Activated CD8-positive, alpha-beta memory T cell treated with anti-CD3 and anti-CD28 coated beads for 48 hours (primary cell): Measurements from ENCODE around the gene XPR1.
"Not testable (repeated sequence)": the region's sequence is repeated elsewhere in the genome, so short reads cannot be mapped to it uniquely, and the experiment has no call there.

Source experiments
- DNase-seq, 3 experiments: peaks; one replicate each; pipeline ENCODE4 v3.0.0-alpha.2; 2020; ENCODE audit warnings: low read depth in 2 of 3, low spot score in 2 of 3

The XPR1 gene

DNA sequence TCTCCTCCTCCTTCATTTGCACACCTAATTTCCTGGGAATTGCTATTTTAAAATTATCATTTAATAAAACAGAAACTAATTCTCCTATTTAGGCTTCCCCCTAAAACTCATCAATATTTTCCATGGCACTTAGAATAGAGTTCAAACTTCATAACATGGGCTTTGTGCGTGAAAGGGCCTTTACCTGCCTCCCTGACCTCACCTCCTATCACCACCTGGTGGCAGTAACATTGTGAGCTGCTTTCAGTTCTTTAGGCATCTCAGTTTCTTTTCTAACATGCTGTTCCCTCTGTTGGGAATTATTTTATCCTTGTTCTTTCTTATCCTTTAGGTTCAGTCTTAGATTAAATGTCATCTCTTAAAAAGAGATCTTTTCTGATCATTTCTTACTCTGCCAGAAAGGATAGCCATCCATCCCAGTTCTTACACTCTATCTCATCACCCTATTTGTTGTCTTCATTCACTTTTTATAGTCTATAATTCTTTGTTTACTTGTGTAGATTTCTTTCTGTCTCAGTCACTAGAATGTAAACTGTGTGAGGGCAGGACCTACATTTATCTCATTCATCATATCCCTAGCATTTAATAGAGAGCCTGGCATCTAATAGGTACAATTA, 147.1 kb downstream of the XPR1 start:
- DNase-seq = no peak

DNA sequence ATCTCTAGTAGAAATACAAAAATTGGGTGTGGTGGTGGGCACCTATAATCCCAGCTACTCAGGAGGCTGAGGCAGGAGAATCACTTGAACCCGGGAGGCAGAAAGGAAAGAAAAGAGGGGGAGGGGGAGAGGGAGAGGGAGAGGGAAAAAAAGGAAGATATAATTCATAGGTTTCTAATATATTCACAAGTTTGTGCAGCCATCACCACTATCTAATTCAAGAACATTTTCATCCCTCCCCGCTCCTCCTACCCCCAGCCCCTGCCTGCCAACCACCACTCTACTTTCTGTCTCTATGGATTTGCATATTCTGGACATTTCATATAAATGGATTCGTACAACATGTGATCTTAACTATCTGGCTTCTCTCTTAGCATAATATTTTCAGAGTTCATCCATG, 147.8 kb downstream of the XPR1 start:
- no peak for DNase-seq

DNA sequence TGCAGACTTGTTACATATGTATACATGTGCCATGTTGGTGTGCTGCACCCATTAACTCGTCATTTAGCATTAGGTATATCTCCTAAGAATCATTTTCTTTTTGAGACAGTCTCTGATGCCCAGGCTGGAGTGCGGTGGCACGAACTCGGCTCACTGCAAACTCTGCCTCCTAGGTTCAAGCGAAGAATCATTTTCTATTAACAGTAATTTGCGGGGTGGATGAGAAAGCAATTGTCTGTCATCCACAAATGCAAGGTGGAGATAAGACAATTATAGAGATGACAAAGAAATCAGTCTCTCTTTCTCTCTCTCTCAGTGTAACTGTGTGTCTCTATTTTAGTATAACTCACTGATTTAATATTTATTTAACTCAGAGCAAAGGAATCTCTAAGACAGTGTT, 149.9 kb downstream of the XPR1 start:
- DNase-seq = no peak

DNA sequence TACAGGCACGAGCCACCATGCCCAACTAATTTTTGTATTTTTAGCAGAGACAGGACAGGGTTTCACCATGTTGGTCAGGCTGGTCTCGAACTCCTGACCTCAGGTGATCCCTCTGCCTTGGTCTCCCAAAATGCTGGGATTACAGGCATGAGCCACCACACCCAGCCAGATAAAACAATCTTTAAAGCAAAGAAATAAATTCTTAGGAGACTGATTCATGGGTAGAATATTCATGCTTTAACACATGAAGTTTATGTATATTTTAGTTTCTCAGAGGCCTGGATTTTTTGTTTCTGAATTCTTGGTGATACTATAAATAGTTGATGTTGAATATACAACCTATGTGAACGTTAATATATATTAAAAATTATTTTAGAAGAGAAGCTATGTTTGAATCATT, 153.5 kb downstream of the XPR1 start:
- DNase-seq = no peak

DNA sequence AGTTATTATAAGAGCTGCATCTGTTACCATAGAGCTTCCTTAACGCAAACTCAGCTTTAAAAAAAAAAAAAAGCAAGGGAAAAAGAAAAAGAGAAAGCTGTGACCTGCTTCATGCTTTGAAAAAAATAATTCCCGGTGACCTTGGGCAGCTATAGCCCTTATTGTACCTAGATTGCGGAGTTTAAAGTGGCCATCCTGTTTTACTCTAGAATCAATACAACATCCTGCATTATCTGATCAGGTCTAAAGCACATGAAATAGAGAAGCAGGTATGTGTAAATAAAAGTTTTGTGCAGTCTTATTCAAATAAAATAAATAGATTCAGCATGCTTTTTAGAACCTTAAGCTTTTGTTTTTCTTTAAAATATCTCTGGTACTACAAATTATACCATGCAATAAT, 154.1 kb downstream of the XPR1 start:
- DNase-seq = no peak

DNA sequence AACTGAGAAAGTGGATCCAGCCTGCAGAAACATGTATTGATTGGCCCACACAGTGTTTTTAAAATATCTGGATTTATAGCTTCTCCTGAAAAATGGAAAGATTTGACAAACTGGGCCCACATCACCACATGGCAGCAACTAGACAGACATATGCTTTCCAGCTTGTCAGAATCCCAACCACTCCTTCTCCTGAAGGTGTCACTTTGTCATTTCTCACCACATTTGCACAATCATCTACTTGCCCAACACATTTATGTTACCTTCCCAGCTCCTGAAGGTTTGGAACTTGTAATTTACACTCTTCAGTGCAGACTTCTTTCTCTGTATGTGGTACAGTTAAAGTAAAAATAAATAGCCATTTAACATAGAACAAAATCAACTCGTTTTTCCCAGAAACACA, 154.8 kb downstream of the XPR1 start:
- no peak for DNase-seq

DNA sequence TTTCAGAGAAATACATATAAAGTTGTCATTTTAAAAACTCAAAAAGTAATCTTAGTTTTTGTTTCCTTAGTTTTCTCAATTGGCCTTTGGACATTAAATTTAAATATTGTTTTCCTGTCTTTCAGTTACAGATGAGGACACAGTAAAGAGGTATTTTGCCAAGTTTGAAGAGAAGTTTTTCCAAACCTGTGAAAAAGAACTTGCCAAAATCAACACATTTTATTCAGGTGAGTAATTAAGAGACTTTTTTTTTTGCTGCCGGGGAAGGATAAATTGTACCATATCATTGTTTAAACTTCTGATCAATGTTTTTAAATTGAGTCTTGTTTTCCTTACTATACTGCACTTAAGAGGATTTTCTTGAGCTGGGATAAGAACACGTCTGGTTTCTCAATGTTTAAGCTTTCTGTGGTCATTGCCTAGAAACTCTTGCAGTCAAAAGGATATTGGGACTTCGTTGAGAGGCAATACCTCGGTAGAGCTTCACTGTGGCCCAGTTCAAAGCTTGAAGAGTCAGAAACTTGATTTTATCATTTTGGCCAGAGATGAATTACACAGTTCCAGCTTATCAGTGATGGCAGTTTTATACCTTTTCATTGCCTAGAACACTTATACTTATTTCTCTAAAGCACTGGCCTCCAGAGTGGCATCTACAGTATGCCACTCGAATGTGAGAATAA, 155.9 kb downstream of the XPR1 start:
- no peak for DNase-seq

DNA sequence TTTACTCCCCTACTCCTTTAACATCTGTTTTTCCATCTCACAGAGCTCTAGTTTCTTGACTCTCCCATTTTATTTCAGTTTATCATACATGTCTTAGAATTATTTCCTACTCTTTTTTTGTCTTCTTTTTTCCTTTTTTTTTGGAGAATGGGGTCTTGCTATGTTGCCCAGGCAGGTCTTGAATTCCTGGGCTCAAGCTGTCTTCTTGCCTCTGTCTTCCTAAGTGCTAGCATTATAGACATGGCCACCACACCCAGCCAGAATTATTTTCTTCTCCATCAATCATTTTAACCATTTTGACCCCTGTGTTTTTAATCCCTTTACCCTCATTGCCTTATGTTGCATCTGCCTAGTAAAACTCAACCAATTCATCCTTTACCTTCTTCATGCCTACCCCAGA, 157.6 kb downstream of the XPR1 start:
- DNase-seq = no peak

DNA sequence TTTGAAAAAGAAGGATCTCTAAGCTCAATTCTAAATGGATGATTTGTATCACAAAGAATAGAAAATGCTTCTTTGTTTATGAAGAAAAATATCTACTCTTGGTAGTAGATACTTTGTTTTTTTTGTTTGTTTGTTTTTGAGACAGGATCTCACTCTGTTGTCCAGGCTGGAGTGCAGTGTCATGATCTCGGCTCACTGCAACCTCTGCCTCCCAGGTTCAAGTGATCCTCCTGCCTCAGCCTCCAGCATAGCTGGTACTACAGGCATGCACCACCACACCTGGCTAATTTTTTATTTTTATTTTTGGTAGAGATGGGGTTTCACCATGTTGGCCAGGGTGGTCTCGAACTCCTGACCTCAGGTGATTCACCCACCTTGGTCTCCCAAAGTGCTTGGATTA, 159.3 kb downstream of the XPR1 start:
- DNase-seq = not testable (repeated sequence)

DNA sequence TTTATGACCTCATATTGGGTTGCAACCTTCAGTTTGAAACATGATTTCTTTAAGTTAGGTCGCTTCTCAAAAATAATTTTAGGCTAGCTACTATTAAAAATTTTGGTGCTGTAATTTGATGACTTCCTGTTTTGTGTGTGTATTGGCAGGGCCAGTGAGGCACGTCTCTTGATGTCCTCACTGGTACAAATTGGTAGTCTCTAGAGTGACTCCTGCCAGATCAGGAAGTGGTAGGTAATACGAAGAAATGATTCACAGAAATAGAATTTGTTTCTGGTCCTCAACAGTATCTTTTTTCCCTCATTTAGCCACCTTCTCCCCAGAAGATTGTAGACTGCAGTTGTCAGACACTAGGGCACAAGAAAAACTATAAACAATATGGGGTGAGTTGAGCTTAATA, 160.0 kb downstream of the XPR1 start:
- no peak for DNase-seq

DNA sequence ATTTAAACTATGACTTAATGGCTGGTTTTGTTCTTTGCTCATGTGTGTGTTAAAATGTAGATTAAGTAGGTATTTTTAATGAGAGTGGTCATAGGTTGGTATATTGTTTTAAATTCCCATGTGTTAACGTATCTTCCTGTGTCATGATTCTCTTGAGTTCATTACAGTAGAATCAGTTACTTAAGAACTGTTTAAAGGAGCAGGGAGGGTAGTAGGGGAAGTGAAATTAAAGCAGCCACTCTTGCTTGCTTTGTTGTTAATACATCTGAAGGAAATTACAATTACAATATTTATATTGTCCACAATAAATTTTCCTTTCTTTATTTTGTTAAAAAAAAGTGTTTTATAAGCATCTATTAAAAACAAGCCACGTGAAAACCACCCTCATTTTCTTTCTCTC, 161.6 kb downstream of the XPR1 start:
- DNase-seq = no peak

DNA sequence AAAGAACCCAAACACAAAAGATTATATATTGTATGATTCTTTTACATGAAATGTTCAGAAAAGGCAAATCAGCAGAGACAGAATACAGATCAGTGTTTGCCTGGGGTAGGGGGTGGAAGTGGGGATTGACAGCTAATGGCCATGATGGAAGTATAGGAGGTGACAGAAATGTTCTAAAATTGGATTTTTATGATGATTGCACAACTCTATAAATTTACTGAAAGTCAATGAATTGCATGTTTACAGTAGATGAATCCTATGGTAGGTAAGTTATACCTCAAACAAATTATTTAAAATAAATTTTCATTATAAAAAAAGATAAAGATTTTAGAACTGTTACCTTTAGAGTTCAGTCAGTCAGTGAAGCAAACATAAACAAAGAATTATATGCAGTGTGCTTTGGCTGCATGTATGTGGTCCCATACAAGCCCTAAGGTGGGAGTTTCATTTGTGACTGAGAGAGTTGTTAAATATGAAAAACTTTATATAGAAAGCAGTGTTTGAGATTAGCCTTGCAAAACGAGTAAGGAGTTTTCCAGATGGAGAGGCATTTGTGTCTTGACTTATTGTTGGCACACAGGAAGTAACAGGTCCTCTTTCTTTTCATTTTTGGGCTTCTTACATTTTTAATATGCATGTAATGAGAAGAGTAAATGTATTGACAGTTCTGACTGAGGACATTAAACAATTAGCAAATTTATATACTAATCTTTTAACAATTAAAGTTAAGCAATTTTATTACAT, 165.2 kb downstream of the XPR1 start:
- no peak for DNase-seq

DNA sequence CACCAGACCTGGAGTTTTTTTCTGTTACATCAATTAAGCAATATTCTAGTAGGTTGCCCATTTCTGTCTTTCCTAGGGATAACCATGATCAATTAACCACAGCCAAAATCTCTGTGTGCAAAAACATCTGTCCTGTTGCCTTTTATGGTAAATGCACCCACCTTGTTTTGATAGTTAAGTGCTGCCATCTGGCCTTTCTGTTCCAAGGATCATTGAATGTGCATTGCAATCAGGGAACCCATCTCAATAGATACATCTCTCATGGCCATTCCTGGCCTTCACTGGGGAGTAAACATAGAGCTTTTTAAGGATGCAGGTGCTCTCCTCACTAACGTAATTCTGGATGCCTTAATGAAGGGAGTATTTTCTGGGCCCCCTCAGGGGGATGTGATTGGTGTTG, 169.1 kb downstream of the XPR1 start:
- DNase-seq = no peak

DNA sequence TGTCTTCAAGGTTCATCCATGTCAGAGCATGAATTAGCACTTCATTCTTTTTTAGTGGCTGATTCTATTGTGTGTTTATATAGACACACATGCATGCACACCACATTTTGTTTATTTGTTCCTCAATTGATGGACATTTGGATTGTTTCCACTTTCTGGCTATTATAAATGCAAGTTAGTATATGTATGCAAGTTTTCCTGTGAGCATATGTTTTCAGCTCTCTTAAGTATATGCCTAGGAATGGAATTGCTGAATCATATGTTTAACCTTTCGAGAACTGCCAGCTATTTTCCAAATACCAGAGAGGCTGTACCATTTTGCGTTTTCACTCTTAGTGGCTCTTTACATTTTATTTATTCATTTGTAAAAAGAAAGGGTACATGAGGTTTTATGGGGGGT, 171.0 kb downstream of the XPR1 start:
- no peak for DNase-seq

DNA sequence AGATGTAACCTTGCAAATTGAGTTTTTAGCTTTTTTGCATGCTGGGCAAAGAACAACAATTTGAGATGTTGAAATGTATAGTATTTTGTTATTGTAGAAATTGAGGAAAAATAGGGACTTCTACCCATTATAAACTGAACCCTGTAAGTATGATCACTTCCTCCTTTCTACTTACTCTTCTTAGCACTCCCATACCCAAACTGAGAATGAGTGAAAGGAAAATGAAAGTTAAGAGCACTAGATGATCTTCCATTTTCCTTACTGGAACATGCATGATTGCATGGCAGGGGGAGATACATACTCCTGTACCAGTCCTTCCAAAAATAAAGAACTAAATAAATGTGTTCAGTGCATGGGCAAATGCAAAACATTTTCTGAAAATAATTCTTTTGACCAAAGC, 173.5 kb downstream of the XPR1 start:
- DNase-seq = no peak

DNA sequence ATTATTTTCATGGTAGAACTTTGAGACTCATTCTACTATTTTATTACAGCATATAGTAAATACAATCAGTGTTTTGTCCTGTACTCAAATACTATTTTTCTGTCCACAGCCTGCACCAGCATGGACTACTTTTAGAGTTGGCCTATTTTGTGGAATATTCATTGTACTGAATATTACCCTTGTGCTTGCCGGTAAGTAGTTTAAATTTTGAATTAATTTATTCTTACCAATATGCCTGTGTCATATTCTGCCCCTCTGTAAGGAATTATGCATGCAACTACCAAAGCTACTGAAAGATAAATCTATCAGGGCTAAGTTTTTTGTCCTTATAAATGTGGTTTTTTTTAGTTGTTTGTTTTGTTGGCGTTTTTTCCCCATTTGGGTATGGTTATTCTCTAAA, 179.5 kb downstream of the XPR1 start:
- no peak for DNase-seq

DNA sequence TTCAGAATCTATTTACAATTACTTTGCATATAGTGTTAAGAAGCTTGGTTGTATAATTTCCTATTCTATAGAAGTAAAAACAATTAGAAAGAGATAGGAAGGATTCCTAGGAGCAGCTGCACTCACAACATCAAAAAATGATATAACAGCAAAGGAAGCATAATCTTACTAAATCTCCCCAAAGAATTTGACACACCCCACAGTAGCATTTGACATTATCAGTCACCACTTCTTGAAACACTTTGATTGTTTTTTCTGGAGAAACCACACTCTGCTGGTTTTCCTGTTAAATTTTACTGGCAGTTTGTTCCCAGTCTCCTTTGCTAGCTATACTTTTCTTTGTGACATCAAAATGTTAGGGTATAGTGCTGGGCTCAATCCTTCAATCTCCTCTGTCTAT, 180.1 kb downstream of the XPR1 start:
- DNase-seq = no peak

DNA sequence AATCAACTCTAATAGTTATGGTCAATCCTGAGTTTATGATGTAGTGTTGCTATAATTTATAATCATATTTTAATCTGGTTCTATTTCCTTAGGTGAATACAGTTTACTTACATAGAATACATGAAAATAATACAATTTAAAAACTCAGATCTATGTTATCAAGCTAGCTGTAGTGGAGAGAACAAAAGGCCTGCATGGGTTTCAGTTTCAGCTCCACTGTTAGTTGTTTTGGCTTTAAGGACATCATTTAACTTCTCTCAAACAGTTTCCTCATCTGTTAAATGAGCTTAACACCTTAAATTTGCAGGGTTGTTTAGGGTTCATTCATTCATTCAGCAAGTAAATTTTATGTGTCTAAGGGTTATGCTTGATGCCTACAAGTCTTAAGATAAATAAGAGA, 182.4 kb downstream of the XPR1 start:
- DNase-seq = no peak

DNA sequence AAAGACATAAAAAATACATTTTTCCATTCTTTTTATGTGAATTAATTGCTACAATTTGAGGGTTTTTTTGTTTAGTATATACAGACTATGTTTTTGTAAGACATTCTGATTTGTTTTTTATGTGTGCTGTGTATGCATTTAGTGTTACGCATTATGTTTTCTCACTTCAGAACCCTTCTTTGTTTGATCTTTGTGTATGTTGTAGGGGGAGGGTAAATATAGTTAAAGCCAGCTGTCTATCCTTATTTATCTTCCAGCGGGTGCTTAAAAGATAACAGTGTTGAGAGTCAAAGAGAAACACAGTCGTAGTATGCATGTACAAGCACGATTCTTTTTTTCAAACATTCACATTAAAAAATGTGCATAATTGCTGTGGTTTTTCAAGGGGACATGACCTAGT, 183.4 kb downstream of the XPR1 start:
- no peak for DNase-seq

DNA sequence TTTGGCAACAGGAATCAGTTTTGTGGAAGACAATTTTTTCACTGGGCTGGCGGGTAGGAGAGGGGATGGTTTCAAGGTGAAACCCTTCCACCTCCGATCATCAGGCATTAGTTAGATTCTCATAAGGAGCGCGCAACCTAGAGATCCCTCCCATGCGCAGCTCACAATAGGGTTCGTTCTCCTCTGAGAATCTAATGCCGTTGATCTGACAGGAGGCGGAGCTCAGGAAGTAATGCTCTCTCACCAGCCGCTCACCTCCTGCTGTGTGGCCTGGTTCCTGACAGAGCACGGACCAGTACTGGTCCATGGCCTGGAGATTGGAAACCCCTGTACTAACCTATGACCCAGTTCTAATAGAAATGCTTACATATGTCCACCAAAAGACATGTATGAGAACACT, 184.3 kb downstream of the XPR1 start:
- no peak for DNase-seq

DNA sequence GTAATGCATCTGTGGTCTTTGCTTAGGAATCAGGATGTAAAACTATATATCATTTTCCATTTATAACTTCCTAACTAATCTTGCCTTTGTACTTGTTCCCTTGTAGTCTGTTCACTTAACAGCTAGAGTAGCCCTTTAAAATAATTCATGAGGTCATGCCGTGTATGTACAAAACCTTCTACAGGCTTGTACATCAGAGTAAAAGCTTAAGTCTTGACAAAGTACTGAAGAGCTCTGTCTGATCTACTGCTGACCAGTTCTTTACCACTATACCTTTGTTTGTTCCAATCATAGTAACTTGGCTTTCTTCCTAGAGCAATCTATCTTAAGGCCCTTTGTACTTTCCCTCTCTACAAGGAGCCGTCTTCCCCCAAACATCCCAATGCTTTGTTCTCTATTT, 190.1 kb downstream of the XPR1 start:
- no peak for DNase-seq

DNA sequence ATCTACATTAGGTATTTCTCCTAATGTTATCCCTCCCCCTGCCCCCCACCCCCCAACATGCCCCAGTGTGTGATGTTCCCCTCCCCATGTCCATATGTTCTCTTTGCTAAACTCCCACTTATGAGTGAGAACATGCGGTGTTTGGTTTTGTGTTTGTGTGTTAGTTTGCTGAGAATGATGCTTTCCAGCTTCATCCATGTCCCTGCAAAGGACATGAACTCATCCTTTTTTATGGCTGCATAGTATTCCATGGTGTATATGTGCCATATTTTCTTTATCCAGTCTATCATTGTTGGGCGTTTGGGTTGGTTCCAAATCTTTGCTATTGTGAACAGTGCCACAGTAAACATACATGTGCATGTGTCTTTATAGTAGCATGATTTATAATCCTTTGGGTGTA, 199.7 kb downstream of the XPR1 start:
- not testable (repeated sequence) for DNase-seq

DNA sequence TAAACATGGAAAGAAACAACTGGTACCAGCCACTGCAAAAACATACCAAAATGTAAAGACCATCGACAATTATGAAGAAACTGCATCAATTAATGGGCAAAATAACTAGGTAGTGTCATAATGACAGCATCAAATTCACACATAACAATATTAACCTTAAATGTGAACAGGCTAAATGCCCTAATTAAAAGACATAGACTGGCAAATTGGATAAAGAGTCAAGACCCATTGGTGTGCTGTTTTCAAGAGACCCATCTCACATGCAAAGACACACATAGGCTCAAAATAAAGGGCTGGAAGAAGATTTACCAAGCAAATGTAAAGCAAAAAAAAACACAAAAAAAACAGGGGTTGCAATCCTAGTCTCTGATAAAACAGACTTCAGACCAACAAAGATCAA, 201.4 kb downstream of the XPR1 start:
- not testable (repeated sequence) for DNase-seq
